K562 (cell line): ENCODE results near the gene DUSP10. TPM values are rescaled to one million over a fixed set of nuclear protein-coding genes. Genes with fewer than 3 reads are reported as not detected.

Experiments used
- BCOR ChIP-seq: fragments of 450-650 bp; IDR thresholded peaks from 2 replicates; pipeline ENCODE4 v1.6.1; 2016
- CBX5 ChIP-seq: IDR thresholded peaks from 2 replicates; pipeline ENCODE4 v1.6.1; 2014; ENCODE audit warnings: low read depth, borderline replicate concordance
- FOSL1 ChIP-seq: fragments of 200-800 bp; sonication (Bioruptor generic); conservative IDR thresholded peaks from 2 replicates; pipeline ENCODE4 v1.6.1; 2016; ENCODE audit warnings: missing genetic modification characterization, missing compliant biosample characterization
- HNRNPH1 ChIP-seq: fragments of 200-400 bp; formaldehyde crosslinking; optimal IDR thresholded peaks from 2 replicates; pipeline ENCODE3; 2017; ENCODE audit warnings: low read depth, mild to moderate bottlenecking, low read length, moderate library complexity
- JUNB ChIP-seq: fragments of 450-650 bp; formaldehyde crosslinking; conservative IDR thresholded peaks from 2 replicates; pipeline ENCODE4 v1.4.0; 2020; ENCODE audit warnings: mild to moderate bottlenecking
- KLF13 ChIP-seq: fragments of 450-650 bp; IDR thresholded peaks from 2 replicates; pipeline ENCODE4 v1.6.1; 2016; ENCODE audit warnings: missing genetic modification characterization, low read depth, mild to moderate bottlenecking, missing compliant biosample characterization, moderate library complexity, borderline replicate concordance
- MECOM ChIP-seq: fragments of 250-450 bp; sonication (Bioruptor Pico); IDR thresholded peaks from 2 replicates; pipeline ENCODE4 v1.8.0; 2022; ENCODE audit warnings: inconsistent platforms
- MYBL2 ChIP-seq, 2 experiments: fragments of 450-650 bp in 1 of 2; sonication (generic) in 1 of 2; formaldehyde crosslinking in 1 of 2; IDR thresholded peaks; 2 replicates each; pipeline versions ENCODE4 v1.6.1 to v1.8.1; 2017 to 2022; ENCODE audit warnings: borderline replicate concordance in 1 of 2, inconsistent platforms in 1 of 2, low read depth in 1 of 2, mild to moderate bottlenecking in 1 of 2, missing genetic modification reagents in 1 of 2, moderate library complexity in 1 of 2
- NFATC3 ChIP-seq: fragments of 450-650 bp; IDR thresholded peaks from 2 replicates; pipeline ENCODE4 v1.6.1; 2017; ENCODE audit warnings: mild to moderate bottlenecking
- NFXL1 ChIP-seq: fragments of 450-650 bp; formaldehyde crosslinking; IDR thresholded peaks from 2 replicates; pipeline ENCODE4 v1.4.0; 2021; ENCODE audit warnings: mild to moderate bottlenecking
- PHB ChIP-seq: fragments of 250-450 bp; sonication (Bioruptor Pico); IDR thresholded peaks from 2 replicates; pipeline ENCODE4 v1.5.0; 2021
- POLR3G ChIP-seq: IDR thresholded peaks from 2 replicates; pipeline ENCODE4 v1.6.1; 2011; ENCODE audit not compliant: insufficient read length, insufficient replicate concordance; ENCODE audit errors: extremely low read depth
- SIN3B ChIP-seq: fragments of 450-650 bp; IDR thresholded peaks from 2 replicates; pipeline ENCODE4 v1.6.1; 2017; ENCODE audit warnings: low read depth, mild to moderate bottlenecking, moderate library complexity
- STAT5B ChIP-seq: fragments of 250-450 bp; sonication (Bioruptor Pico); IDR thresholded peaks from 2 replicates; pipeline ENCODE4 v1.8.0; 2021; ENCODE audit warnings: mild to moderate bottlenecking, inconsistent platforms
- TEAD1 ChIP-seq, 2 experiments: fragments of 450-650 bp in 1 of 2; sonication (generic) in 1 of 2; formaldehyde crosslinking; IDR thresholded peaks; 2 replicates each; pipeline versions ENCODE4 v1.4.0 to v1.8.0; 2020 to 2022; ENCODE audit warnings: mild to moderate bottlenecking in 2 of 2, missing genetic modification reagents in 1 of 2
- ZBTB8A ChIP-seq: fragments of 450-650 bp; IDR thresholded peaks from 2 replicates; pipeline ENCODE4 v1.6.1; 2018; ENCODE audit warnings: mild to moderate bottlenecking, moderate library complexity; ENCODE audit not compliant: partially characterized antibody
- ZFX ChIP-seq: sonication (generic); formaldehyde crosslinking; IDR thresholded peaks from 2 replicates; pipeline ENCODE4 v1.8.0; 2022; ENCODE audit warnings: mild to moderate bottlenecking, missing genetic modification reagents, moderate library complexity
- ZNF75A ChIP-seq: fragments of 450-650 bp; formaldehyde crosslinking; IDR thresholded peaks from 2 replicates; pipeline ENCODE4 v1.4.0; 2020; ENCODE audit warnings: mild to moderate bottlenecking
- polyA plus RNA-seq, 8 experiments: library from polyadenylated mRNA; depleted of rRNA in 4 of 8; stranded (reverse) in 5 of 8; unstranded in 3 of 8; fragments of >200 nt; fragmentation: Nextera tagmentation in 2 of 8; fragmentation: Illumina TruSeq in 1 of 8; extraction: Ambion mirVana in 2 of 8; extraction: Trizol in 1 of 8; gene quantifications; 2 replicates each; pipeline versions ENCODE4 v1.2.1 to v1.2.3, GENCODE V29; 2011 to 2014; ENCODE audit warnings: inconsistent platforms in 1 of 8, missing spikeins in 1 of 8
- total RNA-seq, 7 experiments: library from RNA; depleted of rRNA in 6 of 7; stranded (reverse); fragments of >200 nt in 6 of 7; fragmentation: Illumina TruSeq in 2 of 7; extraction: Trizol in 2 of 7; gene quantifications; 2 replicates each; pipeline versions ENCODE4 v1.2.1 to v1.2.3, GENCODE V29; 2011 to 2021; ENCODE audit warnings: low replicate concordance in 1 of 7
- TF ChIP-seq, protein P1 (sequence below): IDR thresholded peaks from 2 replicates; pipeline ENCODE4 v1.6.1; 2011; ENCODE audit warnings: borderline replicate concordance, low read depth, mild to moderate bottlenecking, moderate library complexity, low read length; ENCODE audit not compliant: insufficient read depth, poor library complexity, severe bottlenecking
- TF ChIP-seq, protein P2 (sequence below): fragments of 250-450 bp; sonication (Bioruptor Pico); IDR thresholded peaks from 2 replicates; pipeline ENCODE4 v1.9.0; 2021; ENCODE audit warnings: mild to moderate bottlenecking, inconsistent platforms
- TF ChIP-seq, protein P3 (sequence below): fragments of 150-350 bp; conservative IDR thresholded peaks from 2 replicates; pipeline ENCODE4 v1.6.1; 2014; ENCODE audit warnings: low read length

The DUSP10 gene
- total and polyA plus RNA-seq, 9 of the 15 experiments (the other 6 are each of a cell fraction or from before 2014, with no cell fraction given) = 1.7 to 8.3 (median 6.1) TPM

DNA sequence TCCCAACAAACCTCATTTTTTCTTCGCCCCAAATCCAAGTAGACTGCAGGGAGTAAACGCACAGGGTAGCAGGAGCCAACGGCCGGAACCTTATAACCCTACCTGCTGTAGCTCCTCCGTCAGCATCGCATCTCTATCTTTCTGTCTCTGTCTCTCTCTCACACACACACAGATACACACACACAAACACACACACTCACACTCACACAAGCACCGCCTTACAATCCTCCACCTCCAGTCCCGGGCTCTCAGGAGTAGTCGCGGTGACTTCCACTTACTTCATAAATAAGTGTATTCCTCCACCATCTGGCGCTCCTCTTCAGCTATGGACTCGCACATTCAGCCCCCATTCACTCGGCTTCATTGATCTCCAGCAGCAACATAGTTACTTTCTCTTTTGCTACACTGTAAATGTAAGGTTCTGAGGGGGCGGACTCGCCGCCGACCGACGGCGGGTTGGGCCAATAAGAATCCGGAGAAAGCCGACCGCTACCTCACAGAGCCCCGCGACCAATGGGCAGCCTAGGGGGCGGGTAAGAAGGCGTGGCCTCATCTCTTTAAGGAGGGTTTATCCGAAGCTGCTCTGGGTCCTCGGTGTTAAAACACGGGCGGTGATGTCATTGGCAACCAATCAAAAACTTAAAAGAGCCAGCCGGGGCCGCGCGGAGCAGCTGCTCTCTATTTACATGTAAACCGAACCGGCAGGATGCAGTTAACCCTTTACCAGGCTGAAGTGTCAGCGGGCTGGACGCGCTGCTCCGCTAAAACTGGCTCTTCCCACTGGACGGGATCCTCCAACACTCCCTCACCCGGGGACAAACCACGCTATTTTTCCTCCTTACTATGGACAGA is at the start of gene DUSP10 (continued):
- TF ChIP-seq, protein P1, sequence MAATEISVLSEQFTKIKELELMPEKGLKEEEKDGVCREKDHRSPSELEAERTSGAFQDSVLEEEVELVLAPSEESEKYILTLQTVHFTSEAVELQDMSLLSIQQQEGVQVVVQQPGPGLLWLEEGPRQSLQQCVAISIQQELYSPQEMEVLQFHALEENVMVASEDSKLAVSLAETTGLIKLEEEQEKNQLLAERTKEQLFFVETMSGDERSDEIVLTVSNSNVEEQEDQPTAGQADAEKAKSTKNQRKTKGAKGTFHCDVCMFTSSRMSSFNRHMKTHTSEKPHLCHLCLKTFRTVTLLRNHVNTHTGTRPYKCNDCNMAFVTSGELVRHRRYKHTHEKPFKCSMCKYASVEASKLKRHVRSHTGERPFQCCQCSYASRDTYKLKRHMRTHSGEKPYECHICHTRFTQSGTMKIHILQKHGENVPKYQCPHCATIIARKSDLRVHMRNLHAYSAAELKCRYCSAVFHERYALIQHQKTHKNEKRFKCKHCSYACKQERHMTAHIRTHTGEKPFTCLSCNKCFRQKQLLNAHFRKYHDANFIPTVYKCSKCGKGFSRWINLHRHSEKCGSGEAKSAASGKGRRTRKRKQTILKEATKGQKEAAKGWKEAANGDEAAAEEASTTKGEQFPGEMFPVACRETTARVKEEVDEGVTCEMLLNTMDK = no peak
- TF ChIP-seq BCOR (peak; percentile 40), NFXL1 (CRISPR knock-in tag) (0 out of 2 replicates have a peak, but pooled peaks have one; percentile 55), SIN3B (no peak), MYBL2 (IDR thresholded peaks at IDR 0.05; ENCODE audit: low read depth) (no peak), MYBL2 (CRISPR knock-in tag; IDR thresholded peaks at IDR 0.05; ENCODE audit: borderline replicate concordance) (no peak), MECOM (CRISPR knock-in tag) (0 out of 2 replicates have a peak, but pooled peaks have one; percentile 15), ZFX (CRISPR knock-in tag) (no peak), NFATC3 (peak; percentile 52; the same call in 1 of the 2 replicates), CBX5 (0 out of 2 replicates have a peak, but pooled peaks have one; percentile 46), HNRNPH1 (no peak), STAT5B (CRISPR knock-in tag) (no peak), POLR3G (no peak), KLF13 (tag) (no peak), TEAD1 (CRISPR knock-in tag; IDR thresholded peaks at IDR 0.05) (no peak), FOSL1 (tag) (no peak), ZBTB8A (no peak), PHB (CRISPR knock-in tag) (no peak), JUNB (0 out of 2 replicates have a peak, but pooled peaks have one; percentile 18), ZNF75A (CRISPR knock-in tag) (peak; percentile 41; the same call in 1 of the 2 replicates)
- TF ChIP-seq, protein P2, sequence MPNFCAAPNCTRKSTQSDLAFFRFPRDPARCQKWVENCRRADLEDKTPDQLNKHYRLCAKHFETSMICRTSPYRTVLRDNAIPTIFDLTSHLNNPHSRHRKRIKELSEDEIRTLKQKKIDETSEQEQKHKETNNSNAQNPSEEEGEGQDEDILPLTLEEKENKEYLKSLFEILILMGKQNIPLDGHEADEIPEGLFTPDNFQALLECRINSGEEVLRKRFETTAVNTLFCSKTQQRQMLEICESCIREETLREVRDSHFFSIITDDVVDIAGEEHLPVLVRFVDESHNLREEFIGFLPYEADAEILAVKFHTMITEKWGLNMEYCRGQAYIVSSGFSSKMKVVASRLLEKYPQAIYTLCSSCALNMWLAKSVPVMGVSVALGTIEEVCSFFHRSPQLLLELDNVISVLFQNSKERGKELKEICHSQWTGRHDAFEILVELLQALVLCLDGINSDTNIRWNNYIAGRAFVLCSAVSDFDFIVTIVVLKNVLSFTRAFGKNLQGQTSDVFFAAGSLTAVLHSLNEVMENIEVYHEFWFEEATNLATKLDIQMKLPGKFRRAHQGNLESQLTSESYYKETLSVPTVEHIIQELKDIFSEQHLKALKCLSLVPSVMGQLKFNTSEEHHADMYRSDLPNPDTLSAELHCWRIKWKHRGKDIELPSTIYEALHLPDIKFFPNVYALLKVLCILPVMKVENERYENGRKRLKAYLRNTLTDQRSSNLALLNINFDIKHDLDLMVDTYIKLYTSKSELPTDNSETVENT (CRISPR knock-in tag) = 0 out of 2 replicates have a peak, but pooled peaks have one; percentile 15
- TF ChIP-seq, protein P3, sequence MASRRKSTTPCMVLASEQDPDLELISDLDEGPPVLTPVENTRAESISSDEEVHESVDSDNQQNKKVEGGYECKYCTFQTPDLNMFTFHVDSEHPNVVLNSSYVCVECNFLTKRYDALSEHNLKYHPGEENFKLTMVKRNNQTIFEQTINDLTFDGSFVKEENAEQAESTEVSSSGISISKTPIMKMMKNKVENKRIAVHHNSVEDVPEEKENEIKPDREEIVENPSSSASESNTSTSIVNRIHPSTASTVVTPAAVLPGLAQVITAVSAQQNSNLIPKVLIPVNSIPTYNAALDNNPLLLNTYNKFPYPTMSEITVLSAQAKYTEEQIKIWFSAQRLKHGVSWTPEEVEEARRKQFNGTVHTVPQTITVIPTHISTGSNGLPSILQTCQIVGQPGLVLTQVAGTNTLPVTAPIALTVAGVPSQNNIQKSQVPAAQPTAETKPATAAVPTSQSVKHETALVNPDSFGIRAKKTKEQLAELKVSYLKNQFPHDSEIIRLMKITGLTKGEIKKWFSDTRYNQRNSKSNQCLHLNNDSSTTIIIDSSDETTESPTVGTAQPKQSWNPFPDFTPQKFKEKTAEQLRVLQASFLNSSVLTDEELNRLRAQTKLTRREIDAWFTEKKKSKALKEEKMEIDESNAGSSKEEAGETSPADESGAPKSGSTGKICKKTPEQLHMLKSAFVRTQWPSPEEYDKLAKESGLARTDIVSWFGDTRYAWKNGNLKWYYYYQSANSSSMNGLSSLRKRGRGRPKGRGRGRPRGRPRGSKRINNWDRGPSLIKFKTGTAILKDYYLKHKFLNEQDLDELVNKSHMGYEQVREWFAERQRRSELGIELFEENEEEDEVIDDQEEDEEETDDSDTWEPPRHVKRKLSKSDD = no peak
